ENCODE measurements around the gene B3GALT6. TPM values are rescaled to one million over a fixed set of nuclear protein-coding genes. Genes with fewer than 3 reads are reported as not detected.

The B3GALT6 gene
- total RNA-seq, 2 donors from 2014 or later = 18.4 to 35.6 TPM

DNA sequence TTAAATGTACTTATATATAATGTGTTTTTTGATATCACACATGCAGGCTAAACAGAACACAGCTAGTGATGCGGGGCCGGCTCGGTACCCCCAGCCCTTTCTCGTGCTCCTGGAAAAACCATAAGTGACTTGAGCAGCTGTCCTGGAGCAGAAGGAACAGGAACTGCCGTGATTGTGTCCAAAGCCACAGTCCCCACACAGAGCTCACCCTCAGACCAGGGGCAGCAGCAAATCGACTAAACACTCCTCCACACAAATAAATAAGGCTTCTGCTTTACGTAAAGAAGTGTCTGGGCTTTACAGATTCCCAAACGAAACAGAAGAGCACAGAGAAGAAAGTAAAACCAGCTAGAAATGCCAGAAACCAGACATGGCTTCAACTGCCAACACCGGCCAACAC, 32.0 kb downstream of the B3GALT6 start:
- Histone ChIP-seq H3K27ac (no peak overlapping the region), H3K27me3 (no peaks in the 10 kb centered on the region), H3K36me3 (replicated peaks in 1 of 2; ENCODE audit: insufficient read depth in 1 of 2, low read depth in 2 of 2) (peaks cover 11 to 22% of the 10 kb centered on the region in 2 donors), H3K4me3 (no peak overlapping the region), H3K4me1 (no peaks in the 10 kb centered on the region), H3K9me3 (no peaks in the 10 kb centered on the region)
- 85 to 90% methylated on average over 9 of the region's 9 CpGs for WGBS, 2 donors
- ATAC-seq = no peak
- DNase-seq = no peak
- intact Hi-C loops (cut with DNase I) = no loop called here
- TF ChIP-seq POLR2A (IDR thresholded peaks at IDR 0.05) (no peak), CTCF (IDR thresholded peaks at IDR 0.05) (no peak)

DNA sequence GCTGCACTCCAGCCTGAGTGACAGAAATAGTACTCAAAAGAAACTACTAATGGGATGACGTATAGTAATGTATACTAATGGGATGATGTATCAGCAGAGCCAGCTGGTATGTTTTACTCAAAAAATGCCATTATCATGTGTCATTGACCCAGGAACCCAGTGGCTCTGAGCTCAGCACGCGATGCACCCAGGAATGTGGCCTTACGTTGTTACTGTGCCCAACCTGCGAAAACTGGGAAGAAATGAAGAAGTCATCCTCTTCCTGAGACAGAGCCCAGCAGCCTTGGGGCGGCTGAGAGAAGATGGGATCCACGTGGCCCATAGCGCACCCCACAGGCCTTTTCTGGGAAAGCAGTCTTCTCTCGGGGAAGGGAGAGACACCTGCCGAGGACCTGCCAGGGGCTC, 32.8 kb downstream of the B3GALT6 start:
- H3K4me3 ChIP-seq = no peak overlapping the region
- no peak for TF ChIP-seq CTCF (IDR thresholded peaks at IDR 0.05)
- TF ChIP-seq POLR2A (IDR thresholded peaks at IDR 0.05) = no peak
- ATAC-seq = no peak
- DNase-seq = no peak
- no peaks in the 10 kb centered on the region for H3K9me3 ChIP-seq
- no peak overlapping the region for H3K27ac ChIP-seq
- 90 to 93% methylated on average over 10 of the region's 10 CpGs for WGBS, 2 donors
- intact Hi-C loops (cut with DNase I) = no loop called here
- no peaks in the 10 kb centered on the region for H3K4me1 ChIP-seq
- H3K36me3 ChIP-seq (replicated peaks in 1 of 2; ENCODE audit: insufficient read depth in 1 of 2, low read depth in 2 of 2) = peaks cover 11 to 19% of the 10 kb centered on the region in 2 donors
- no peaks in the 10 kb centered on the region for H3K27me3 ChIP-seq

DNA sequence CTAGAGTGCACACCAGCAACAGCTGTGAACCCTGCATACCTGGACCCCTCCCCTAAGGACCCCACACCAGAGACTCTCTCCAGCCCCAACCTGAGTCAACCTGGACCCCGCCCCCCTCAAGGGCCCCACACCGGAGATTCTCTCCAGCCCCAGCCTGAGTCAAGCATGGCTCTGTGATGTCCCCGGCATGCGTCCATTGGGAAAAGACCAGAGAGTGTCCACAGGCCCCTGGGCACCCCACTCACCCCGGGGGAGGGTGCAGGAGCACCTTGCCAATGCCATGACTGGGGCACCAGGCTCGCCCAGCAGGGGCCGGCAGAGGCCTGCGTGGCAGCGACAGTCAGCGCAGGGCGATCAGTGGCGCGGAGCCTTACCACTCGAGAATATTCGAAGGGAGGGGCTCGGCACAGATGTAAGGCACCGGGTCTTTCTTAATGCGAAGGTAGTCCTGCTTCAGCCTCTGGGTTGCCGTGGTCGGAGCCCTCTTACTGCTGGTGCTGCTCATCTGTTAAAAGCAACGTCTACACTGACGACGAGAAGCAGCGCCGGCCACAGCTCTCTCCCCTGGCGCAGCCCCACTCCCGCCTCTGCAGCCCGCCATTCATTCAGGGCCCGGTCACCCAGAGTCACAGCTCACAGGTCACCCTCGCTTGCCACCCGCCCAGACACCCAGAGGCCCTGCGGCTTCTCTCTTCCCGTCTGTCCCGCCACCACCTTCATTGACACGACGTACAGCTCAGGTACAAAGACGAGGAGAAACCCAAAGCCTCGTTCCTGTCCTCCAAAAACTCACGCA, 35.6 kb downstream of the B3GALT6 start:
- ATAC-seq = no peak
- DNase-seq = no peak
- H3K4me3 ChIP-seq = no peak overlapping the region
- peaks cover 0 to 6% of the 10 kb centered on the region in 2 donors for H3K36me3 ChIP-seq (replicated peaks in 1 of 2; ENCODE audit: insufficient read depth in 1 of 2, low read depth in 2 of 2)
- intact Hi-C loops (cut with DNase I) = no loop called here
- no peaks in the 10 kb centered on the region for H3K9me3 ChIP-seq
- peaks cover 27% of the 10 kb centered on the region for H3K4me1 ChIP-seq
- H3K27ac ChIP-seq = no peak overlapping the region
- TF ChIP-seq POLR2A (IDR thresholded peaks at IDR 0.05) (no peak), CTCF (IDR thresholded peaks at IDR 0.05) (no peak)
- no peaks in the 10 kb centered on the region for H3K27me3 ChIP-seq
- WGBS, 2 donors = 92 to 95% methylated on average over 25 to 39 of the region's 39 CpGs

GRCh38 chr1:1268284-1268682, 36.2 kb downstream of the B3GALT6 start:
- Histone ChIP-seq H3K27ac (no peak overlapping the region), H3K9me3 (no peaks in the 10 kb centered on the region), H3K4me3 (no peak overlapping the region), H3K4me1 (peaks cover 27% of the 10 kb centered on the region), H3K27me3 (no peaks in the 10 kb centered on the region), H3K36me3 (replicated peaks in 1 of 2; ENCODE audit: insufficient read depth in 1 of 2, low read depth in 2 of 2) (peaks cover 0 to 3% of the 10 kb centered on the region in 2 donors)
- 93 to 98% methylated on average over 10 to 12 of the region's 13 CpGs for WGBS, 2 donors
- intact Hi-C loops (cut with DNase I) = no loop called here
- TF ChIP-seq POLR2A (IDR thresholded peaks at IDR 0.05) = no peak
- no peak for TF ChIP-seq CTCF (IDR thresholded peaks at IDR 0.05)
- no peak for ATAC-seq
- no peak for DNase-seq

DNA sequence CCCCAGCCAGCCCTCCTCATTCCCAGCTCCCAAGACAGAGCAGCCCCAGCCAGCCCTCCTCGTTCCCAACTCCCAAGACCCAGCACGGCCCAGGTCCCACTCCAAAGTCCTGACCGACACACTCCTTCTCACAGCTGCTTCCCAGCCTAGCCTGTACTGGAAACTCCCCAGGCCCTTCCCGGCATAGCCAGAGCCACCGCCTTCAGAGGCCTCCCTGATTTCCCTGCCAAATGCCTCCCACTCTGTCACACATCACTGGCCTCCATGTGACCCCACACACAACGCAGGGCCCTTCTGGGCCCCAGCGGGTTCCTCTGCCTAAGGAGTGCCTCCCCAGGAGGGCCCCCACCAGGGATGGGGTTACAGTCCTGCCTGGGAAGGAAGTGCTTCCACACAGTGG, 38.8 kb downstream of the B3GALT6 start:
- Histone ChIP-seq H3K27me3 (no peaks in the 10 kb centered on the region), H3K27ac (no peak overlapping the region), H3K4me1 (peaks cover 34% of the 10 kb centered on the region), H3K4me3 (no peak overlapping the region), H3K9me3 (no peaks in the 10 kb centered on the region), H3K36me3 (replicated peaks in 1 of 2; ENCODE audit: insufficient read depth in 1 of 2, low read depth in 2 of 2) (no peaks in the 10 kb centered on the region)
- 69 to 93% methylated on average over 6 to 7 of the region's 7 CpGs for WGBS, 2 donors
- DNase-seq = no peak
- intact Hi-C loops (cut with DNase I) = no loop called here
- TF ChIP-seq POLR2A (IDR thresholded peaks at IDR 0.05) = no peak
- TF ChIP-seq CTCF (IDR thresholded peaks at IDR 0.05) = no peak
- ATAC-seq = no peak

Measured in body of pancreas (tissue), 4 donors.